ENCODE data around the gene ERICH6.

ERICH6 gene

GRCh38 chr3:150736903-150737832 is 33.4 kb upstream of the ERICH6 start:
- FAIRE-seq = no peak

- FAIRE-seq = no peak
These were observed 32.6 kb upstream of the ERICH6 start for GRCh38 chr3:150736316-150736719.

DNA sequence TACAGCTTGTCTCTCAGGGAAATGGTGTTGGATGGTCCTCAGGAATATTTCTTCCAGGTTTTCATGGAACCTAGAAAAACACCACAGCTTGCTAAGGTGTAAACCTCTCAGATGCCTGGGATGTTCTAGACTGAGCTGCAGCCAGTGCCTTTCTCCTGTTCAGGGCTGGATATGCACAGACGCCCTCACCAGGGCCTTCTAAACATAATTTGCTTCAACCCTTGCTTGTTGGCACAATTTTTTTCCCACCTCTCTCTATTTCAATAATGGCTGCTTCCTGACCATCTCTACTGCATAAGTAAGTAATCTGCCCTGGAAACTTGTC is 31.0 kb upstream of the ERICH6 start:
- no peak for FAIRE-seq

DNA sequence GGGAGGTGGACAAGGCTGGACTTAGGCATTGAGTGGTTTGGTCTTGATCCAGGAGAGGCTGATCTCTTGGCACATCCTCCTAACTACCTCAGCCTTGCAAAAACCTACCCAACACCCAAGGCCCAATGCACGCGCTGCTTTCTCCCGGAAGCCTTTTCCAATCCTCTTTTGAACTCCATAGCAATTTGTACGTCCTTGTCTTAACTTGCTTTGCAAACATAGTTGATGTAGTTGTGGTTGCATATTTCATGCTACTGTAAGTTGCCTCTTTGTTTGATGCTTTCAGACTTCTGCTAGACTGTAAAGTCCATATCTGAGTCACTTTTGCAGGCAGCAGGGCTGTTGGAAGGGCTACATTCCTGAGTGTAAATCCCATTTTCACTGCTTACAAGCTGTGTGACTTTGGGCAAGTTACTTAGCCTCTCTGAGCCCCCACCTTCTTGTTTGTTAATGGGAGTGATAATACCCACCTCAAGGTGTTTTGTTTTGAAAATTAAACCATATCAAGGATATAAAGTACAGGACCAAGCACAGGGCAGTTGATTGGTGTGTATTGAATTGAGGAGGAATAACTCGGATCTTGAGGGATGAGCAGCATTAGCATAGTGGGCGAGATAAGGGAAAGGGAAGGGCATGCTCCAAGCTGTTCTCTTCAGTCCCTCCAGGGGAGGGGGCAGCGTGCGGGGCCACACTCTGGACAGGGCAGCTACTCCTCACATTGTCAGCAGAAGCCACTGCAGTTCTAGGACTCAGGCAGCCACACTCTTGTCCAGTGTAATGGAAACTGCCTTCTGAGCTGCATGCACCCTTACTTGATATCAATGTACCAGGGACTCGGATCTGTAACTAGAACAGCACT is 30.4 kb upstream of the ERICH6 start:
- FAIRE-seq = no peak

DNA sequence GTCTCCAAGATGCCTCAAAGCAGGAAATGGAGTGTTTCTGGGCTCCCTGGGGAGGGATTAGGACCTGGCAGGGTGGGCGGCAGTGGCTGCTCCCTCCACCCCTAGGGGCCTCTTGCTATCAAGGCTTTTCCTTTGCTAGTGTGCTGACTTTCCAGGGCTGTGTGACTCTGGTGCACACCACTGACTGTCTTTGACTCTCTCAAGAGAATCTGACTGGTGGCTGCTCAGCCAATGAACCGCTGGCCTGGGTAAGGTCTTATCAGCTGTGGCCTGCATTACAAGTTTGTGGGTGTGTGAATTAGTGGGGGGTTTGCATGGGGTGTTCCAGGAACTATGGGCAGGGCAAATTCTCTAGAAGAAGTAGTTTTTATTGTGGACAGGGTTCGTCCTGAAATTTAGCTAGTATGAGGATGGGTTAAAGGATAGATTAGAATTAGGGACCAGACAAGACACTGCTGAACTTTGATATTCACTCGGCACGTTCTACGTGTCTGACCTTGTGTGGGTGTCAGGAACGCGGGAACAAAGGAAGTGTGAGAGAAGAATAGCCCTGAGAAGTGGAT is 29.7 kb upstream of the ERICH6 start:
- FAIRE-seq = no peak

- FAIRE-seq = no peak
These were observed 26.1 kb upstream of the ERICH6 start for GRCh38 chr3:150729682-150730360.

GRCh38 chr3:150727653-150728502 is 24.2 kb upstream of the ERICH6 start:
- no peak for FAIRE-seq

- no peak for FAIRE-seq
These were observed 21.8 kb upstream of the ERICH6 start for GRCh38 chr3:150725548-150725947.

DNA sequence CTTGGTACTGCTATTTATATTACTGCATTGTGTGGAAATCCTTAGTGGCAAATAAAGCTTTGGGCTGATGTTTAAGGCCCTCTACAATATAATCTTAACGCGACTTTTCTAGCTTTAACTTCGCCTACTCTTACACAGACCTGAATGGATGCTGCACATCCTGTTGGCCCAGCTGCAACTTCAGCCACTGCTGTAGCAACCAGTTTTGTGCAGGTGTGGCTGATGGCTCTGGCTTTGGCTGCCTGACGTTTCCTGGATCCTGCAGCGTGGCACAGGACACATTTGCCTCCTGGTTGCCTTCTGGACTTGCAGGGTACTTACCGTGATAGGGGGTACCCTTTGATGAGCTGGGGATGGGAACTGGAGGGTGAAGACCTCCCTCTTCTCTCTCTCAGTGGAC is 20.2 kb upstream of the ERICH6 start:
- no peak for FAIRE-seq

DNA sequence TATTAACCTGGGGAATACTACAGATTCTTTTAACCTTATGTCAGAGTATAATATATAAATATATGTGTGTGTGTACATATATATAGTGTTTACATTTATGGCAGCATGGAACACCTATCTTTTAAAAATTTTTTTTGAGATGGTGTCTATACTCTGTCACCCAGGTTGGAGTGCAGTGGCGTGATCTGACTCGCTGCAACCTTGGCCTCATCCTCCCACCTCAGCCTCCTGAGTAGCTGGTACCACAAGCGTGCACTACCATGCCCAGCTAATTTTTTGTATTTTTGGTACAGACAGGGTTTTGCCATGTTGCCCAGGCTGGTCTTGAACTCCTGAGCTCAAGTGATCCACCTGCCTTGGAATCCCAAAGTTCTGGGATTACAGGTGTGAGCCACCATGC is 18.5 kb upstream of the ERICH6 start:
- no peak for FAIRE-seq

DNA sequence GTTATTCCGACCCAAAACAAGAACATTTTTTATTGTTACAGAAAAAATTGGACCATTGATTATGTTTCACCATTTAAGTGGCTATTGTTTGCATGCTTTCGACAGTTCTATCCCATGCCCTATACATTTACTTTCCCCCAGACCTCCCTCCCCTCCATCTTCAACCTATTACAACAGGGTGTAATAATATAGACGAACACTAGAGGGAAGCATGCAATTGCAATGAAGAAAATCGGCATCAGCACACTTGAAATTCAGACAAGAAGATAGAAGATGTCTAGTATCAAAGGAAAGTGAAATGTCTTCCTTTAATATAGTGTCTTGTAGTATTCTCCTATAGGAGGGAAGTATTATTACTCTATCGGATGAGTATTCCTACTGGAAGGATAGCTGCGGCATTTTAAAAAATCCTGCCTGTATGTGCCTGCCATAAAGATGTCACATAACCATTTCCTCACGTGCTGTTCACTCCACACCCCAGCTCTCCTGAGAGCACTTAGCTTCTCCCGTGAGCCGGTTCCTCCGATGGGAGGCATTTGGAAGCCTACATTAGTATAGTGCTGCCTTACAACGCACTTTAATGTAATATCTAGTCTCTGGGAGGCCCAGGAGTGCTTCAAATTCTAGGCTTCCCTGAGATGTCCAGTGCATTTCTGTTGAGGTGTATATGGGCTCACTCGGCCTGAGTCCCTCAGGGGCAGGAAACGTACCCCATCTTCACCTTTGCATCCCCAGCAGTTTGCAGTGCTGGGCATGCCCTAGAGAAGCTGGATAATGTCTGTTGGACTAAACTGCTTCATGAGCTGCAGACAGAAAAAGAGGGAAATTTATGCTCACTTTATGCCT is 17.8 kb upstream of the ERICH6 start:
- peak; percentile 90 for FAIRE-seq

- no peak for FAIRE-seq
These were observed 16.7 kb upstream of the ERICH6 start for GRCh38 chr3:150720444-150720843.

- FAIRE-seq = no peak
These were observed 6.4 kb upstream of the ERICH6 start for GRCh38 chr3:150710097-150710496.

GRCh38 chr3:150703299-150703755 is 393 bp downstream of the ERICH6 start:
- FAIRE-seq = no peak

DNA sequence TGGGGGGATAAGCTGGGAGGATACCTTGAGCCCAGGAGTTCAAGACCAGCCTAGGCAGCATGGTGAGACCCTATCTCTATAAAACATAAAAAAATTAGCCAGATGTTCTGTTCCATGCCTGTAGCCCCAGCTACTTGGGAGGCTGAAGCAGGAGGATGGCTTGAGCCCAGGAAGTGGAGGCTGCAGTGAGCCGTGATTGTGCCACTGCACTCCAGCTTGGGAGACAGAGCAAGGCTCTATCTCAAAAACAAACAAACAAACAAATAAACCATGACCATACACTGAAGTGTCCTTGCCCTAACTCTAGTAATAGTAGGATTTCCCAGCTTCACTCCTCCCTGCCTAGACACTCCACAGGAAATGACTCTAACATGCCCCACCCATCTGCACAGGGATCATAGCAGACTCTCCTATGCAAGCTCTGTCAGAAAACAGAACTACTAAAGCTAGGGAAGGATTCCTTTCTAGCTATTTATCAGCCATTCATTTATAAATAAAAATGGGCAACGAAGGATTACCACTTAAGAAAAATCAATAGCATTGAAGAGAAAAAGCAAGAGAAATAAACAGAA is 4.6 kb downstream of the ERICH6 start:
- no peak for FAIRE-seq

DNA sequence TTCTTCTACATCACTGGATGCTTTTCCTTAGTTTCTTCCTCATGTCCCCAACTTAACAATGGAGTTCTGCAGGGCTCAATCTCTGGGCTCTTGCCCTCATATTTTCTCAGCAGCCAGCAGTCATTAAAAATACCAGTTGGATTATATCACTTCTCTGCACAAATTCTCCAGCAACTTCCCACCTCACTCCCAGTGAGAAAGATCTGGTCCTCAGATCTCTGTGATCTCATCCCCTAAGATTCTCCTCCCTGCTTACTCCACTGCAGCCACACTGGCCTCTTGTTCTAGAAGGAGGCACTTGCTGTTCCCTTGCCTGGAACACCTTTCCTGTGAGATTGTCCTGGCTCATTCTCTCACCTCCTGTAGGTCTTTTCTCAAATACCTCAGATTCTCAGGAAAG is 6.1 kb downstream of the ERICH6 start:
- FAIRE-seq = no peak

DNA sequence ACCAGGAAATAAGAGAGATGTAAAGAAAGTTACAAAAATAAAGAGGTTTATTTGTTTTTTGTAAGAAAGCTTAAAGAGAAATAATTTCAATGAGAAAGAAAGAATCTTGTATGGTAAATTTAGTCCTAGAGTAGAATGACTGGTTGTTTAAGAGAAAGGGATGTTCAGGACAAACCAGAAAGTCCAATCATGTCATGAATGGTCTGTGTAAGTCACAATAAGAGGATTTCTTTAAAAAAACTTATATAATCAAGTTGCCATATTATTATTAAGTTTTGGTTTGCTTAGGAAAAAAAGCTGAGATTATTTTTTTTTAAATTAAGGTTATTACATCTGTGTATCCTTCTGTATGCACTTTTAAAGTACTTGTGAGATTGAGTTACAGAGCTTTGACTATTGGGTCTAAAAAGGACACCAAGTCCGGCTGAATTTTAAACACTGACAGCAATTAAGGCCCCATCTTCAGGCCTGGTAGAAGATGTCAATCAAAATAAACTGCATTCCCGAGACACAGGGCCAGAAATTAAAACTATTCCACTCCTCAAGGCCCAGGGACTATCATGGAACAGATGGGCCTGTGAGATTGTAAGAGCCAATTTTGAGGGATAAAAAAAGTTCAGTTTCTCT is 12.2 kb downstream of the ERICH6 start:
- FAIRE-seq = no peak

DNA sequence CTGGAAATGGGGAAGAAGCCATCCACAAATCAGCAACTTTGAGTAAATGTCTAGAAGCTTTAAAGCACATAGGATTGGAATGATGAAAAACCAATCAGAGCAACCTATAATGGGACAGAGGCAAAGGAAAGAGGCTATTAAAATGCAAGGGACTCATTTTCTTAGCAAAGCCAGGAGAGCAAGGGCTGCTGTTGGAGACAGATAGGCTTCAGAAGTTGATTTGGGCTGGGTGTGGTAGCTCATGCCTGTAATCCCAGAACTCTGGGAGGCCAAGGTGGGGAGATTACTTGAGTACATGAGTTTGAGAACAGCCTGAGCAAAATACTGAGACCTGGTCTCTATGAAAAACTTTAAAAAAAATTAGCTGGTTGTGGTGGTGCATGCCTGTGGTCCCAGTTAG is 16.1 kb downstream of the ERICH6 start:
- no peak for FAIRE-seq

- FAIRE-seq = no peak
These were observed 20.9 kb downstream of the ERICH6 start for GRCh38 chr3:150682824-150683223.

DNA sequence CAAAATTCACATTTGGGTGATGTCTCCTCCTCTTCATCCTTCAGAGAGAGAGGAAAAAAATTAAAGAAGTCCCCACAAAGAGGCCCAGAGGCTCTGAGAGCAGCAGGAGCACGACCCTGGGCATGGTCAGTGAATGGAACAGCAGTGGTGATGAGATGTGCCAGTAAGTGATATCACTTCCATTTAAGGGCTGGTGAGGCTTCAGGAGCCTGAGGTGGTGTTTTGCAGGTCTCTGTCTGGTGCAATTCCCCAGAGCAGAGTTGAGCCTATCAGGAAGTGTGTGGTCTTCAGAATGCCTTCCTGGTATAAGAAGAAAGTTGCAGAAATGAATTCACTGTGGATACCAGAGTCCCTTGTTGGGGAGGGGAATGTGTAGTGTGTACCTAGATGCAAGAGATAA is 21.4 kb downstream of the ERICH6 start:
- no peak for FAIRE-seq

Data from A204.1 (cell line).